GM21526 (cell line): Measurements from ENCODE around the gene UNCX.

ENCODE experiments used
- ATAC-seq: cut with Tn5 transposase; IDR thresholded peaks from one replicate; pipeline ENCODE4 v1.9.1; 2021; ENCODE audit warnings: moderate library complexity; ENCODE audit not compliant: unreplicated experiment, low FRiP score

UNCX gene

GRCh38 chr7:1231214-1232102, 1.2 kb upstream of the UNCX start:
- no peak for ATAC-seq

DNA sequence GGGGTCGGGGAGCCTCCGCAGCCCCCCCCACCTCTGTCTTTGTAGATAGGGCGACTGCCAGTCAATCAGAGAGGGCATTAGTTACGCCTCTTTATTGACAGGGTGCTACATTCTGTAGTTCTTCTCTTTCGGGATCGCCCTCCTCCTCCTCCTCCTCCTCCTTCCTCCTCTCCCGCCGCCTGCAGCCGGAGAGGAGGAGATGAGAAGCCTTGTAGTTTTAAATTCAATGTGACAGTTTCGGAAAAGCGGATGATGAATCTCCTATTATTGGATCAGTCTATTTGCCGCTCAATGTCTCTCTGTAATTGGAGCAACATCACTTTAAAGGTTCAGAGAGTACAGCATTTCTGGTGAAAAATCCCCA, 587 bp upstream of the UNCX start:
- no peak for ATAC-seq

DNA sequence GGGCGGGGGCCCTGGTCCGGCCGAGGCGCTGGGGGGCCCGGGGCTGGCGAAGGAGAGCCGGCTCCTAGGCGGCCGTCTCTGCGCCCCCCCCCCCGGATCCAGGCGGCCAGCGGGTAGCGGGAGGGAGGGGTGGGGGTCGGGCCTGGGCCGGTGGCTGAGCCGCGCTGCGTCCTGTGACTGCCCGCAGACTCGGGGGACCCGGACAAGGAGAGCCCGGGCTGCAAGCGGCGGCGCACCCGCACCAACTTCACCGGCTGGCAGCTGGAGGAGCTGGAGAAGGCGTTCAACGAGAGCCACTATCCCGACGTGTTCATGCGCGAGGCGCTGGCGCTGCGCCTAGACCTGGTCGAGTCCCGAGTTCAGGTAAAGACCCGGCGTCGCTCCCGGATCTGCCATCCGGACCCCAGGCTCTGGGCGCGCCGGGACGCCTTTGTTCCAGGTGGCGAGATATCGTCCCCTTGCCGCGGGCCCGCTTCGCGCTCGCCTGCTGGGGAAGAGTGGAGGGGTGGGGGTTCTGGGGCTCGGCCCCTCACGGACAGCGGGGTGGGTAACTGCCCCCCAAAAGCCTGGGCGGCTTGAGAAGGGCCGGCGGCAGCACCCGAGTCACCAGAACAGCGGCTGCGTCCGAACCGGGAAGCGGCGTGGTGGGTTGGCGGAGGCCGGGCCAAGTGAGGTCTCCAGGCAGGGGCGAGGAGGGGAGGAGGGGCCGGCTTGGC, 819 bp downstream of the UNCX start:
- no peak for ATAC-seq

- no peak for ATAC-seq
These were observed 1.6 kb downstream of the UNCX start for GRCh38 chr7:1234049-1234880.

GRCh38 chr7:1234881-1235500, 2.3 kb downstream of the UNCX start:
- ATAC-seq: no peak

GRCh38 chr7:1235501-1236131, 2.9 kb downstream of the UNCX start:
- no peak for ATAC-seq

DNA sequence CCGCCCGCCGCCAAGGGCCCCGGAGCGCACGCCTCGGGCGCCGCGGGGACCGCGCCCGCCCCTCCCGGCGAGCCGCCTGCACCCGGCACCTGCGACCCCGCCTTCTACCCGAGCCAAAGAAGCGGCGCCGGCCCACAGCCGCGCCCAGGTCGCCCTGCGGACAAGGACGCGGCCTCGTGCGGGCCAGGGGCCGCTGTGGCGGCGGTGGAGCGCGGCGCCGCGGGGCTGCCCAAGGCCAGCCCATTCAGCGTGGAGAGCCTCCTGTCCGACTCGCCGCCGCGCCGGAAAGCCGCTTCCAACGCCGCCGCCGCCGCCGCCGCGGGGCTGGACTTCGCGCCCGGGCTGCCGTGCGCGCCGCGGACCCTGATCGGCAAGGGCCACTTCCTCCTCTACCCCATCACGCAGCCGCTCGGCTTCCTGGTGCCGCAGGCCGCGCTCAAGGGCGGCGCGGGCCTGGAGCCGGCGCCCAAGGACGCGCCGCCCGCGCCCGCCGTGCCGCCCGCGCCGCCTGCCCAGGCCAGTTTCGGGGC, 3.5 kb downstream of the UNCX start:
- no peak for ATAC-seq

DNA sequence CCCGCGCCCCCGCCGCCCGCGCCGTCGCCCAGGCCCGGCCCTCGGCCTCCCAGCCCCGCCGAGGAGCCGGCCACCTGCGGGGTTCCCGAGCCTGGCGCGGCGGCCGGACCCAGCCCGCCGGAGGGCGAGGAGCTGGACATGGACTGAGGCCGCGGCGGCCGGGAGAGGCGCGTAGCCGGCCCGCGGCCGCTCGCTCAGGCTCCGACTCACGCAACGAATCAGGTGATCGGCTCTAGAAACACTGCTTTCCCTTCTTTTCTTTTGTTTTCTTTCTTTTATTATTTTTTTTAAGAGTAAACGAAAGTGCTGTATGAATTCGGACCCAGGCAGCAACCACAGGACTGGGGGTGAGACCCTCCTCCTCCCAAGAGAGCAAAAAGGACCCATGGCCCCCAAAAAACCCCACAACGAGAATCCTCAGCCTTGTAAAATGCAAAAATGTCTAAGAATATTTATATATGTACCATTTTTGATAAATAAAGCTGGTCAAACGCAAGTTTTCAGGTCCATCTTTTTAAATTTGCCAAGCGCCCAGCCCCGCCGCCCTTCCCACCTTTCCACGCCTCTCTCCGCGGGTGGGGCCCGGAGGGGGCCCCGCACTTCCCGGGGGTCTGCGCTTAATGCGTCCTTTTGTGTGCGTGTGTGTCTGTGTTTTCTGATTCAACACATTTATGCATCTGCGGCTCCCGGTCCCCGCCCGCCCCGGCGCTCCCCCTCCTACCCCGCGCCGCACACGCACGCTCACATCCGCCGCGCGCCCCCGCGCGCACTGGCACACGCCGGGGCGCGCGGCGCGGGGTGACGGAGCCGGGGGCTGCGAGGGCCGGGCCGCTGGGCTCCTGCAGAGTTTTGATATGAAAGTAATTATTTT, 4.4 kb downstream of the UNCX start:
- no peak for ATAC-seq

DNA sequence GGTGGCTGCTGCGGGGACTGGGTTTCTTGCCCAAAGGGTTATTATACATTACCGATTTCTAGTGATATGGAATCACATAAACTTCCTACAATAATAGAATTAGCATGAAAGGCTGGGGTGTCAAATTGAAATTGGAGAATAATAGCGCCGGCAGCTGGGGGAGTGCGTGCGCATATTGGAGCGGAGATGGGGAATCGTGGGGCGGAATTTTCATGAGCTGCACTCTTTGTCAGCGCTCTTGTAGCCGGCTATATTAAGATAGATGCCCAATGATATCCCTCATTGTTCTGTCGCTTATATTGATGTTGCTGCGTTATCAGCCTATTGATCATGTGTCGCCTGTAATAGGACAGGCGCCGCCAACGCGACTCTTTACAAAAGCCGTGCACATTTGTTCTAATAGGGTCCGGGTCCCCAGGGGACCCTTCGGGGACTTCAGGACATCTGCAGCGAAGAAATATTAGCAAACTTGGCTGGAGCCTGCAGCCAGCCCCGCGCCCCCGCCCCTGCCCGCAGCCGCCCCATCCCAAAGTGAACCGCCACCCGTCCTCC, 5.1 kb downstream of the UNCX start:
- ATAC-seq: no peak

DNA sequence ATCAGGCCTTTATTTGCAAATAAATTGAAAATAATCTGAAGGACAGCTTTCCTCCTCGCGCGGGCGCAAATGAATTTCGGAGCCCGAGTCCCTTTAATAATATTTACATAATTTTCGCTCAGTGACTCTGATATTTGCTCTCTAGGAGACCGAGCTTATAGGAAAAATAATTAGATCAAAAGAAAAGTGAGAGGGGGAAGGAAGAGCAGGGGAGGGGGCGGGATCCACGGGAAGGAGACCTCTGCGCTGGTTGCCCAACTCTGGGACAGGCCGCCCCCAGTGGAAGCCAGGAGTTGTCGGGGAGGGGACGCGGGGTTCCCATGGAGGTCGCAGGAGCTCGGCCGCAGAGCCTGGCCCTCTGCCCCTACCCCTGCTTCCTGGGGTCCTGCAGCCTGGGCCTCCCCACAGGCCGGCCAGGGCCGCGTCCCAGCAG, 5.8 kb downstream of the UNCX start:
- no peak for ATAC-seq

DNA sequence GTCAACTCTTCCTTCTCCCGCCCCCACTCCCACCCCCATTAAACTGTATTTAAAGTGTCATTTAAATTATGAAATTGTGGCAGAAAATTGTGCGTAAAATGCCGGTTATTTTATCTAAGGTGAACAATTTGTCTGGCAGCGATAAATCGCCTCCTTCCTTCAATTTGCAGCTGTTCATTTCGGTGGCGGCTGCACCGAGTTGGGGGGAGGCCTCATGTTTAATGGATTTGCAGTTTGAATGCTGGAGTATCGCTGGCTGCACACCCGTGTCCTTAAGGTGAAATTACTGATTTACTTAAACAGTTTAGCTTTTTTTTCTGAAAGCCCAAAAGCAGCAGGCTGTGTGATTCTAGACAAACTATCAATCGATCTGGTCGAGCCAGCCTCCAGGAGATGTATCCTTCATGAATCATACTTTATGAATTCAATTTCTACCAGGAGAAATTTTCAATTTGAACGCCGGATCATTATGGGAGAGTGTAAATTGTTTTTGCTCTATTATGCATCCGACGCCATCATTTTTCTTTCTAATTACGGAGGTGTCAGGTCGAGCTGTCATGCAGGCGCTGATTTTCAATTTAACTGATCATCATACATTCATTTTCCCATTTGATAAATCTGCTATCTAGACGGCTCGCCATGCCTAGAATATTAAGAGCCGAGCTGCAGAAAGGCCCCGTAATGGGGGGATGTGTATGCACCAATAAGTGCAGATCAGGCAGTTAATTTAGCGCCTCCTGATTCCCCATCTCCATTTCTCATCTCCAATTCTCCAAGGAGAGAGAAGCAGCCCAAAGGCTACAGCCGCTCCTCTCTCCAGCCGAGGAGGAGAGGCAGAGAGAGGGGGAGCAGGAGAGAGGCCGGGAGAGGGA, 6.5 kb downstream of the UNCX start:
- no peak for ATAC-seq

DNA sequence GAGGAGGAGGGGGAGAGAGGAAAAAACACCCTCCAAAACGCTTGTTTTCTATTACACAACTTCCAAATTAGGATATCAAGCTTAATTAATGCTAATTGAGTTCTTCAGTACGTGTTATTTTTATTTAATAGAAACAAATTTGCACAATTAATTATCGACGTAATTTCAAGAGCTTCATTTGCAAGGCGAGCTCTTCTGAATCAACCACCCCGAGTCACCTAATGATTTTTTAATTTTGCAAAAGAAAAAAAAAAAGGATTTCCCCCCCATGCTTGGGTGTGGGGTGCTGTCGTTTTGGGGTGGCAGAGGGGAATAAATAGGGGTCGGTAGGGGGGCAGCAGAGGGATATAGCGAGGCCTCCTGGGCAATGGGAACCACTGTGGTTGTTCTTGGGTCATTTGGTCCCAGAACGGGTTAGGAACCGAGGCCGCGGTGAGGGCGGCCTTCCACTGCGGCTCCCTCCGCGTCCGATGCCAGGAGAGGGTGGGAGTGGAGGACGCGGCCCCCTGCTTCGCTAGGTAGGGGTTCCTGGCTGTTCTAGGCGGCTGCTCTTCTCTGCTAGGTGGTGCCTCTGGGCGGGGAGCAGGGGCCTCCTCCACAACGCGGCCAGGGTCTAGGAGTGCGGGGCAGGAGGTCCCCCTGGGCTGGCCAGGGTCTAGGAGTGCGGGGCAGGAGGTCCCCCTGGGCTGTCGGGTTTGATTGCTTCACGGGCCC, 7.3 kb downstream of the UNCX start:
- ATAC-seq: no peak

DNA sequence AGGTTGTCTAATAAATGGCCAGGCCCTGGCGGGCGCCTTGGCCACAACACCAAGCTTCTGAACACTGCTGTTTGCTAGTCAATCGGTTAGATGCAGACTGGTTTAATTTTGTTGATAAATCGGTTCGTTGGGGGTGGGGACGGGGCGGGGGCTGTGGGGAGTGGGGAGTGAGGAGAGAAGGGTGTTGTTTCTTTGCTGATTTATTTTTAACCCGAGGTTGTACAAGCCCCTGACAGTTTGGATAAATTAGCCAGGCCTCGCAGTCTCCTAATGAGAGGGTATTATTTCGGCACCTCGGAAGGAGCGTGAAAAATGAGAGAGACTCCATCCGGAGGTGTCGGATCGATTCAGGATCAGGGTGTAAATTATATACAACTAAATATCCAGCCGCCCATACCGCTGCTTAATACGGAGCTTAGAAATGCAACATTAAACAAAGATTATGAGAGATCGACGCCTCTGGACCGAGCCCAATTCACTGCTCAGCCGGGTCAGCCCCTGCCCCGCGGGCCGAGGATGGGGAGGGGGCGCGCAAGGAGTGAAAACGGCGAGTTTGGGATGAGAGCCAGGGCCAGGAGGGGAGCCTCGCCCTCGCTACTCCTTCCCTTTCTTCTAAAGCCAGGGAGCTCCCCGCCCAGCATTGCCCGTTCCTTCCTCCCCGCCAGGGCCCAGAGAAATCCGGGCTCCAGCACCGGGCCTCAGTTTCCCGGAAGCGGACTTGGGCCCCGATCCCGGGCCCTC, 8.0 kb downstream of the UNCX start:
- no peak for ATAC-seq

GRCh38 chr7:1241258-1241602, 8.6 kb downstream of the UNCX start:
- ATAC-seq: no peak

GRCh38 chr7:1241603-1242255, 9.1 kb downstream of the UNCX start:
- no peak for ATAC-seq

- no peak for ATAC-seq
These were observed 9.6 kb downstream of the UNCX start for GRCh38 chr7:1242256-1242605.
